ENCODE results near the gene TBL1XR1.

GRCh38 chr3:177114253-177114652 lies 83.0 kb downstream of the TBL1XR1 start:
- TF ChIP-seq, protein P1, sequence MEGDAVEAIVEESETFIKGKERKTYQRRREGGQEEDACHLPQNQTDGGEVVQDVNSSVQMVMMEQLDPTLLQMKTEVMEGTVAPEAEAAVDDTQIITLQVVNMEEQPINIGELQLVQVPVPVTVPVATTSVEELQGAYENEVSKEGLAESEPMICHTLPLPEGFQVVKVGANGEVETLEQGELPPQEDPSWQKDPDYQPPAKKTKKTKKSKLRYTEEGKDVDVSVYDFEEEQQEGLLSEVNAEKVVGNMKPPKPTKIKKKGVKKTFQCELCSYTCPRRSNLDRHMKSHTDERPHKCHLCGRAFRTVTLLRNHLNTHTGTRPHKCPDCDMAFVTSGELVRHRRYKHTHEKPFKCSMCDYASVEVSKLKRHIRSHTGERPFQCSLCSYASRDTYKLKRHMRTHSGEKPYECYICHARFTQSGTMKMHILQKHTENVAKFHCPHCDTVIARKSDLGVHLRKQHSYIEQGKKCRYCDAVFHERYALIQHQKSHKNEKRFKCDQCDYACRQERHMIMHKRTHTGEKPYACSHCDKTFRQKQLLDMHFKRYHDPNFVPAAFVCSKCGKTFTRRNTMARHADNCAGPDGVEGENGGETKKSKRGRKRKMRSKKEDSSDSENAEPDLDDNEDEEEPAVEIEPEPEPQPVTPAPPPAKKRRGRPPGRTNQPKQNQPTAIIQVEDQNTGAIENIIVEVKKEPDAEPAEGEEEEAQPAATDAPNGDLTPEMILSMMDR (IDR thresholded peaks at IDR 0.05; ENCODE audit: low read length): no peak
- TF ChIP-seq EZH2 (IDR thresholded peaks at IDR 0.05; ENCODE audit: borderline replicate concordance, low read length): no peak

Measured in OCI-LY1 (cell line).